Measurements from ENCODE around the gene SELENON. TPM values are rescaled to one million over a fixed set of nuclear protein-coding genes. Genes with fewer than 3 reads are reported as not detected.

The SELENON gene
- total and polyA plus RNA-seq, 10 of the 15 experiments (the other 5 are each of a cell fraction or from before 2014, with no cell fraction given), result 0.07 to 5.1 (median 0.80) TPM

DNA sequence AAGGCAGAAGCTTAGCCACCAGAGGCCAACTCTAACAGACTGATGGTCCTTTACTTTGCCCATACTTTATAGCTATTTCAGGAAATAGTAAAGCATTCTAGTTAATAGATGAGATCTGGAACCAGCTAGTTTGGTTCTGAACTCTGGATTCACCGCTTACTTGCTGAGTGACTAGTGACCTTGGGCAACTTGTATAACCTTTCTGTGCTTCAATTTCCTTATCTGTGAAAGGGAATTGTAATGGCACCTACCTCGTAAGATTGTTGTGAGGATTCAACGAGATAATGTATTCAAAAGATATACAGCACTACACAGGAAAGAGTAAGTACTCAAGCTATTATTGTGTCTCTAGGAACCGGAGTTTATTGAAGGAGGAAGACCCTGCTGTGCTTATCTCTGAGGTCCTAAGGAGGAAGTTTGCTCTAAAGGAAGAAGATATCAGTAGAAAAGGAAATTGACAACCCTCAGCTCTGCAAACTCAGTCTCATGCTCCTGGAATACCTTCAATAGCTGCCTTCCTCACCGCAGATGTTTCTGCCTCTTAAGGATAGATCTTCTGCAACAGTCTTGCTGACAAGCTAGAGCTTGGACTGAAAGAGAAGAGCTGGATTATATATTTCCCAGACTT lies 31.7 kb downstream of the SELENON start:
- H4K20me1 ChIP-seq (ENCODE audit: control insufficient read depth, insufficient read depth), result no peaks in the 10 kb centered on the region
- H3K9me3 ChIP-seq (replicated peaks; ENCODE audit: control insufficient read depth, insufficient read depth, low read length), result no peaks in the 10 kb centered on the region
- H3K4me2 ChIP-seq (ENCODE audit: control insufficient read depth, insufficient read depth), result no peak overlapping the region
- no peaks in the 10 kb centered on the region for H3K4me1 ChIP-seq (ENCODE audit: control insufficient read depth, insufficient read depth, low read length)
- RAD21 ChIA-PET (ENCODE audit: unreplicated experiment), result interaction anchor here (0.8 to 1.2 kb wide), 2 partner anchors 166 to 223 kb away, joined by 3 read pairs; partner anchors contain the start of gene PAFAH2
- H3K27ac ChIP-seq (ENCODE audit: control insufficient read depth, insufficient read depth), result no peak overlapping the region
- peaks cover 8 to 37% of the 10 kb centered on the region in 2 experiments for H3K36me3 ChIP-seq (ENCODE audit: control insufficient read depth in 2 of 2, insufficient read depth in 2 of 2, low read length in 1 of 2)
- in situ Hi-C loops (cut with MboI), result no loop called here
- BruUV-seq (replicated peaks), result no TSS peak
- CTCF ChIA-PET, result interaction anchor here (1.0 to 1.8 kb wide), 4 partner anchors 12 to 171 kb away, joined by 3 to 10 read pairs (median 4); partner anchors contain the start of genes MTFR1L and PAFAH2
- SMC1A ChIA-PET (ENCODE audit: uncharacterized antibody, unreplicated experiment), result interaction anchor here (1.1 to 5.0 kb wide), 2 partner anchors 166 to 342 kb away, joined by 3 to 25 read pairs; partner anchors contain the start of gene PAFAH2
- no peak overlapping the region for H3K9ac ChIP-seq (ENCODE audit: control insufficient read depth, insufficient read depth, low read length)
- H3K79me2 ChIP-seq (ENCODE audit: control insufficient read depth, insufficient read depth, low read length), result no peaks in the 10 kb centered on the region
- FAIRE-seq (no peak), DNase-seq (ENCODE audit: low read depth, low spot score) (no peak), ATAC-seq (no peak)
- intact Hi-C loops (cut with micrococcal nuclease; ENCODE audit: unreplicated experiment), result no loop called here
- POLR2A ChIA-PET, result interaction anchor here (1.1 kb wide), 1 partner anchor 11 kb away, joined by 4 read pairs; the partner anchor contains the start of gene MTFR1L
- 61% methylated on average over 5 of the region's 5 CpGs for WGBS (ENCODE audit: insufficient coverage, insufficient replicate concordance, low lambda C conversion rate, missing lambda C conversion rate)
- no peaks in the 10 kb centered on the region for H3K27me3 ChIP-seq (replicated peaks in 1 of 2; ENCODE audit: control insufficient read depth in 2 of 2, insufficient read depth in 2 of 2, low read length in 1 of 2)
- H2AFZ ChIP-seq (ENCODE audit: control insufficient read depth, low read depth, low read length), result no peak overlapping the region
- H3K4me3 ChIP-seq, result no peak overlapping the region
- TF ChIP-seq POU2F2 (IDR thresholded peaks at IDR 0.05; ENCODE audit: borderline replicate concordance, low read depth, low read length) (no peak), SPI1 (IDR thresholded peaks at IDR 0.05; ENCODE audit: borderline replicate concordance, insufficient read depth, low read depth, low read length) (no peak), MYC (IDR thresholded peaks at IDR 0.05; ENCODE audit: insufficient read depth, insufficient read length, insufficient replicate concordance, low read length, severe bottlenecking) (no peak), SMC3 (IDR thresholded peaks at IDR 0.05; ENCODE audit: borderline replicate concordance, low read length) (no peak), NR2C2 (IDR thresholded peaks at IDR 0.05; ENCODE audit: borderline replicate concordance, control insufficient read depth, insufficient read length, low read depth) (no peak), ELK1 (IDR thresholded peaks at IDR 0.05; ENCODE audit: low read depth, low read length) (no peak), ZBTB33 (IDR thresholded peaks at IDR 0.05) (no peak), NRF1 (conservative IDR thresholded peaks at IDR 0.05; ENCODE audit: low read depth, low read length) (no peak), ZNF24 (IDR thresholded peaks at IDR 0.05) (no peak)
- TF ChIP-seq, protein P1, sequence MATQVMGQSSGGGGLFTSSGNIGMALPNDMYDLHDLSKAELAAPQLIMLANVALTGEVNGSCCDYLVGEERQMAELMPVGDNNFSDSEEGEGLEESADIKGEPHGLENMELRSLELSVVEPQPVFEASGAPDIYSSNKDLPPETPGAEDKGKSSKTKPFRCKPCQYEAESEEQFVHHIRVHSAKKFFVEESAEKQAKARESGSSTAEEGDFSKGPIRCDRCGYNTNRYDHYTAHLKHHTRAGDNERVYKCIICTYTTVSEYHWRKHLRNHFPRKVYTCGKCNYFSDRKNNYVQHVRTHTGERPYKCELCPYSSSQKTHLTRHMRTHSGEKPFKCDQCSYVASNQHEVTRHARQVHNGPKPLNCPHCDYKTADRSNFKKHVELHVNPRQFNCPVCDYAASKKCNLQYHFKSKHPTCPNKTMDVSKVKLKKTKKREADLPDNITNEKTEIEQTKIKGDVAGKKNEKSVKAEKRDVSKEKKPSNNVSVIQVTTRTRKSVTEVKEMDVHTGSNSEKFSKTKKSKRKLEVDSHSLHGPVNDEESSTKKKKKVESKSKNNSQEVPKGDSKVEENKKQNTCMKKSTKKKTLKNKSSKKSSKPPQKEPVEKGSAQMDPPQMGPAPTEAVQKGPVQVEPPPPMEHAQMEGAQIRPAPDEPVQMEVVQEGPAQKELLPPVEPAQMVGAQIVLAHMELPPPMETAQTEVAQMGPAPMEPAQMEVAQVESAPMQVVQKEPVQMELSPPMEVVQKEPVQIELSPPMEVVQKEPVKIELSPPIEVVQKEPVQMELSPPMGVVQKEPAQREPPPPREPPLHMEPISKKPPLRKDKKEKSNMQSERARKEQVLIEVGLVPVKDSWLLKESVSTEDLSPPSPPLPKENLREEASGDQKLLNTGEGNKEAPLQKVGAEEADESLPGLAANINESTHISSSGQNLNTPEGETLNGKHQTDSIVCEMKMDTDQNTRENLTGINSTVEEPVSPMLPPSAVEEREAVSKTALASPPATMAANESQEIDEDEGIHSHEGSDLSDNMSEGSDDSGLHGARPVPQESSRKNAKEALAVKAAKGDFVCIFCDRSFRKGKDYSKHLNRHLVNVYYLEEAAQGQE (IDR thresholded peaks at IDR 0.05; ENCODE audit: low read depth, low read length), result no peak
- TF ChIP-seq, protein P2, sequence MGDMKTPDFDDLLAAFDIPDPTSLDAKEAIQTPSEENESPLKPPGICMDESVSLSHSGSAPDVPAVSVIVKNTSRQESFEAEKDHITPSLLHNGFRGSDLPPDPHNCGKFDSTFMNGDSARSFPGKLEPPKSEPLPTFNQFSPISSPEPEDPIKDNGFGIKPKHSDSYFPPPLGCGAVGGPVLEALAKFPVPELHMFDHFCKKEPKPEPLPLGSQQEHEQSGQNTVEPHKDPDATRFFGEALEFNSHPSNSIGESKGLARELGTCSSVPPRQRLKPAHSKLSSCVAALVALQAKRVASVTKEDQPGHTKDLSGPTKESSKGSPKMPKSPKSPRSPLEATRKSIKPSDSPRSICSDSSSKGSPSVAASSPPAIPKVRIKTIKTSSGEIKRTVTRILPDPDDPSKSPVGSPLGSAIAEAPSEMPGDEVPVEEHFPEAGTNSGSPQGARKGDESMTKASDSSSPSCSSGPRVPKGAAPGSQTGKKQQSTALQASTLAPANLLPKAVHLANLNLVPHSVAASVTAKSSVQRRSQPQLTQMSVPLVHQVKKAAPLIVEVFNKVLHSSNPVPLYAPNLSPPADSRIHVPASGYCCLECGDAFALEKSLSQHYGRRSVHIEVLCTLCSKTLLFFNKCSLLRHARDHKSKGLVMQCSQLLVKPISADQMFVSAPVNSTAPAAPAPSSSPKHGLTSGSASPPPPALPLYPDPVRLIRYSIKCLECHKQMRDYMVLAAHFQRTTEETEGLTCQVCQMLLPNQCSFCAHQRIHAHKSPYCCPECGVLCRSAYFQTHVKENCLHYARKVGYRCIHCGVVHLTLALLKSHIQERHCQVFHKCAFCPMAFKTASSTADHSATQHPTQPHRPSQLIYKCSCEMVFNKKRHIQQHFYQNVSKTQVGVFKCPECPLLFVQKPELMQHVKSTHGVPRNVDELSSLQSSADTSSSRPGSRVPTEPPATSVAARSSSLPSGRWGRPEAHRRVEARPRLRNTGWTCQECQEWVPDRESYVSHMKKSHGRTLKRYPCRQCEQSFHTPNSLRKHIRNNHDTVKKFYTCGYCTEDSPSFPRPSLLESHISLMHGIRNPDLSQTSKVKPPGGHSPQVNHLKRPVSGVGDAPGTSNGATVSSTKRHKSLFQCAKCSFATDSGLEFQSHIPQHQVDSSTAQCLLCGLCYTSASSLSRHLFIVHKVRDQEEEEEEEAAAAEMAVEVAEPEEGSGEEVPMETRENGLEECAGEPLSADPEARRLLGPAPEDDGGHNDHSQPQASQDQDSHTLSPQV (IDR thresholded peaks at IDR 0.05), result no peak

Data from GM12878 (cell line).